Occipital lobe (tissue), 2 donors: ENCODE results near the gene PSMD6. TPM values are rescaled to one million over a fixed set of nuclear protein-coding genes. Genes with fewer than 3 reads are reported as not detected.

Experiments
- small RNA-seq: library from RNA; depleted of rRNA; stranded (forward); fragments of <200 nt; gene quantifications from one replicate; pipeline ENCODE3, GENCODE V24; 2014
- total RNA-seq: library from RNA; depleted of rRNA; stranded (reverse); fragments of >200 nt; gene quantifications from one replicate; pipeline ENCODE4 v1.2.3, GENCODE V29; 2014

Gene PSMD6
- total RNA-seq, 1 donor from 2014 or later: 80.0 TPM

Small RNA genes within 50 kb of the gene (small RNA-seq; reads per million reads assigned to genes)
- gene RF00012: 0.12 reads per million

Other genes starting within 250 kb of the PSMD6 start
- not detected for gene C3orf49, start 204.2 kb downstream of the PSMD6 start, total RNA-seq
- 34.8 TPM for gene THOC7, start 159.7 kb downstream of the PSMD6 start, total RNA-seq
- 10.9 TPM for gene ATXN7, start 159.6 kb downstream of the PSMD6 start, total RNA-seq
- gene SCAANT1, start 111.1 kb downstream of the PSMD6 start, total RNA-seq: not detected
- gene PRICKLE2, start 202.0 kb upstream of the PSMD6 start, total RNA-seq: 87.5 TPM